Measurements from ENCODE around the gene TNFAIP8L3. TPM values are rescaled to one million over a fixed set of nuclear protein-coding genes. Genes with fewer than 3 reads are reported as not detected.

Gene TNFAIP8L3
- polyA plus RNA-seq, 2 of the 4 experiments (the other 2 are of a cell fraction), result 0.26 to 1.8 TPM

GRCh38 chr15:51088585-51088984 is 6.1 kb downstream of the TNFAIP8L3 start:
- H3K4me3 ChIP-seq, result no peak overlapping the region
- peaks cover 11% of the 10 kb centered on the region; the same call in 2 of the 3 replicates for H3K4me1 ChIP-seq
- ChIA-PET CTCF (interaction anchor here (0.8 to 1.2 kb wide), 2 partner anchors 104 to 180 kb away, joined by 3 read pairs; partner anchors contain the start of gene AP4E1), POLR2A (no interaction called here)
- 51% methylated on average over 2 of the region's 2 CpGs for WGBS (ENCODE audit: missing lambda C conversion rate)
- no peak for ATAC-seq
- FAIRE-seq, result no peak
- TF ChIP-seq EHF (CRISPR knock-in tag; IDR thresholded peaks at IDR 0.05) (no peak), RCOR1 (IDR thresholded peaks at IDR 0.05; ENCODE audit: low read depth, low read length) (no peak), CHD2 (IDR thresholded peaks at IDR 0.05; ENCODE audit: low read length, partially characterized antibody) (no peak), KDM5A (IDR thresholded peaks at IDR 0.05) (no peak), HDAC2 (IDR thresholded peaks at IDR 0.05) (no peak)
- TF ChIP-seq, protein P1, sequence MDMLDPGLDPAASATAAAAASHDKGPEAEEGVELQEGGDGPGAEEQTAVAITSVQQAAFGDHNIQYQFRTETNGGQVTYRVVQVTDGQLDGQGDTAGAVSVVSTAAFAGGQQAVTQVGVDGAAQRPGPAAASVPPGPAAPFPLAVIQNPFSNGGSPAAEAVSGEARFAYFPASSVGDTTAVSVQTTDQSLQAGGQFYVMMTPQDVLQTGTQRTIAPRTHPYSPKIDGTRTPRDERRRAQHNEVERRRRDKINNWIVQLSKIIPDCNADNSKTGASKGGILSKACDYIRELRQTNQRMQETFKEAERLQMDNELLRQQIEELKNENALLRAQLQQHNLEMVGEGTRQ (IDR thresholded peaks at IDR 0.05), result no peak
- H3K9me3 ChIP-seq, result no peaks in the 10 kb centered on the region
- no peak for DNase-seq (ENCODE audit: low read depth in 1 of 2, low spot score in 1 of 2)
- H3K4me2 ChIP-seq, result no peak overlapping the region
- no peak overlapping the region for H3K27ac ChIP-seq

GRCh38 chr15:51087513-51087912 is 7.2 kb downstream of the TNFAIP8L3 start:
- TF ChIP-seq GATA3 (IDR thresholded peaks at IDR 0.05; ENCODE audit: borderline replicate concordance) (no peak), HOXA7 (CRISPR knock-in tag; IDR thresholded peaks at IDR 0.05) (no peak), CBX2 (IDR thresholded peaks at IDR 0.05; ENCODE audit: borderline replicate concordance, low read depth) (no peak), EHMT2 (IDR thresholded peaks at IDR 0.05; ENCODE audit: low read depth) (no peak), RCOR1 (IDR thresholded peaks at IDR 0.05; ENCODE audit: low read depth, low read length) (no peak), REST (IDR thresholded peaks at IDR 0.05) (no peak), SMC3 (IDR thresholded peaks at IDR 0.05) (no peak), TFCP2L1 (CRISPR knock-in tag; IDR thresholded peaks at IDR 0.05) (no peak), PHF8 (IDR thresholded peaks at IDR 0.05; ENCODE audit: borderline replicate concordance, low read depth) (no peak), EP300 (IDR thresholded peaks at IDR 0.05) (no peak), FOXS1 (CRISPR knock-in tag; IDR thresholded peaks at IDR 0.05) (no peak), CTCF (IDR thresholded peaks at IDR 0.05) (no peak), CHD2 (IDR thresholded peaks at IDR 0.05; ENCODE audit: low read length, partially characterized antibody) (no peak), CBX8 (IDR thresholded peaks at IDR 0.05) (no peak), E2F6 (IDR thresholded peaks at IDR 0.05; ENCODE audit: borderline replicate concordance, low read depth) (no peak), RARB (CRISPR knock-in tag; IDR thresholded peaks at IDR 0.05) (no peak), SREBF2 (IDR thresholded peaks at IDR 0.05) (no peak)
- no peak overlapping the region for H3K4me3 ChIP-seq
- POLR2A ChIA-PET, result no interaction called here
- H3K9me3 ChIP-seq, result no peaks in the 10 kb centered on the region
- ATAC-seq, result no peak
- H3K4me2 ChIP-seq, result no peak overlapping the region
- WGBS (ENCODE audit: missing lambda C conversion rate), result 61% methylated on average over 1 of the region's 1 CpG
- H3K27ac ChIP-seq, result no peak overlapping the region
- DNase-seq (ENCODE audit: low read depth in 1 of 2, low spot score in 1 of 2), result no peak
- FAIRE-seq, result no peak
- peaks cover 11% of the 10 kb centered on the region; the same call in 2 of the 3 replicates for H3K4me1 ChIP-seq
- CTCF ChIA-PET, result interaction anchor here (0.6 to 1.1 kb wide), 2 partner anchors 75 to 1227 kb away, joined by 3 to 4 read pairs; no protein-coding TSS in a partner anchor
